ENCODE measurements around the gene ARHGAP8. TPM values are rescaled to one million over a fixed set of nuclear protein-coding genes. Genes with fewer than 3 reads are reported as not detected.
A peak's percentile ranks its signal among the peaks of the same experiment; 100 is the strongest.

ARHGAP8 gene
- total and polyA plus RNA-seq, 10 of the 15 experiments (the other 5 are each of a cell fraction or from before 2014, with no cell fraction given) = 0.33 TPM; not detected in 9

DNA sequence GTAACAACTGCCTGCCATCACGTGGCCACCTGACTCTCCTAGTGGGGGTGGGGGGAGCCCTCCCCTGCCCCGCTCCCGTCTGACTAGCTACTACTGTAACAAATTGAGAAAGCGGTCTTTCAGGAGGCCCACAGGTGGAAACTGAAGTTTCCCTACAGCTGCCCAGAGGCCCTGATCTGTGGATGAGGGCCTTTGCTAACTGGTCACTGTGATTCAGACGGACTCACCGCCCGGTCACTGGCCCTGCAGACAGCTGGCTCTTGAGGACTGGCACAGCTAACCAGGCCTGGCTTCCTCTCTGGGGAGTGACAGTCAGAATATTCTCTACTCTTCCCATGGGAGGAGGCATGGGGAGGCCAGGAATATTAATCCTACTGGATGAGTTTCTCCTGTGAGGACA, 116.8 kb downstream of the ARHGAP8 start (continued):
- TF ChIP-seq SIN3A (IDR thresholded peaks at IDR 0.05; ENCODE audit: low read depth, low read length) (no peak), NRF1 (conservative IDR thresholded peaks at IDR 0.05; ENCODE audit: low read depth, low read length) (no peak), CREB1 (IDR thresholded peaks at IDR 0.05; ENCODE audit: low read depth) (no peak), LARP7 (IDR thresholded peaks at IDR 0.05) (no peak)
- TF ChIP-seq, protein P1, sequence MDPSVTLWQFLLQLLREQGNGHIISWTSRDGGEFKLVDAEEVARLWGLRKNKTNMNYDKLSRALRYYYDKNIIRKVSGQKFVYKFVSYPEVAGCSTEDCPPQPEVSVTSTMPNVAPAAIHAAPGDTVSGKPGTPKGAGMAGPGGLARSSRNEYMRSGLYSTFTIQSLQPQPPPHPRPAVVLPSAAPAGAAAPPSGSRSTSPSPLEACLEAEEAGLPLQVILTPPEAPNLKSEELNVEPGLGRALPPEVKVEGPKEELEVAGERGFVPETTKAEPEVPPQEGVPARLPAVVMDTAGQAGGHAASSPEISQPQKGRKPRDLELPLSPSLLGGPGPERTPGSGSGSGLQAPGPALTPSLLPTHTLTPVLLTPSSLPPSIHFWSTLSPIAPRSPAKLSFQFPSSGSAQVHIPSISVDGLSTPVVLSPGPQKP (IDR thresholded peaks at IDR 0.05; ENCODE audit: low read depth, low read length) = no peak

DNA sequence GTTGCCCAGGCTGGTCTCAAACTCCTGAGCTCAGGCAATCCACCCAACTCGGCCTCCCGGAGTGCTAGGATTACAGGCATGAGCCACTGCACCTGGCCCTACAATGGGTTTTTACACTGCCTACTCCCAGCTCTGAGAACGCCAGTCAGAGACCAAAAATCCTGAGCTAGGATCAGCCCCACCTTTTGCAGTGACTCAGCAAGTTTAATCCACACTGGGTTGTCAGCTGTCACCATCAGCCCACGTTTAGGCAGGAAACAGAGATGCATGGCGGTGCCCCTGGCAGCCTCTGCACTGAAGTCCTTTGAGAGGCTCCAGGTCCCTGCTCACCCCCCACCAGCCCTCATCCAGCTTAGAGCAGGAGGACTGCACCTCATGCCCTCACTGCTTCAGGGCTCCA, 117.6 kb downstream of the ARHGAP8 start:
- in situ Hi-C loops (cut with MboI) = no loop called here
- CTCF ChIA-PET = no interaction called here
- BruUV-seq (replicated peaks) = no TSS peak
- Histone ChIP-seq H4K20me1 (ENCODE audit: control insufficient read depth, insufficient read depth) (no peaks in the 10 kb centered on the region), H3K9me3 (replicated peaks; ENCODE audit: control insufficient read depth, insufficient read depth, low read length) (no peaks in the 10 kb centered on the region; the same call in 2 of the 3 replicates), H3K4me3 (no peak overlapping the region), H3K9ac (ENCODE audit: control insufficient read depth, insufficient read depth, low read length) (no peak overlapping the region), H3K27me3 (replicated peaks in 1 of 2; ENCODE audit: control insufficient read depth in 2 of 2, insufficient read depth in 2 of 2, low read length in 1 of 2) (no peaks in the 10 kb centered on the region), H3K4me1 (ENCODE audit: control insufficient read depth, insufficient read depth, low read length) (no peaks in the 10 kb centered on the region), H3K27ac (ENCODE audit: control insufficient read depth, insufficient read depth) (no peak overlapping the region), H3K4me2 (ENCODE audit: control insufficient read depth, insufficient read depth) (no peak overlapping the region), H2AFZ (ENCODE audit: control insufficient read depth, low read depth, low read length) (no peak overlapping the region), H3K36me3 (ENCODE audit: control insufficient read depth in 2 of 2, insufficient read depth in 2 of 2, low read length in 1 of 2) (no peaks in the 10 kb centered on the region), H3K79me2 (ENCODE audit: control insufficient read depth, insufficient read depth, low read length) (no peaks in the 10 kb centered on the region)
- SMC1A ChIA-PET (ENCODE audit: uncharacterized antibody, unreplicated experiment) = no interaction called here
- WGBS (ENCODE audit: insufficient coverage, insufficient replicate concordance, low lambda C conversion rate, missing lambda C conversion rate) = 9% methylated on average over 5 of the region's 5 CpGs
- no peak for DNase-seq (ENCODE audit: low read depth, low spot score)
- no peak for ATAC-seq
- no peak for FAIRE-seq
- POLR2A ChIA-PET = no interaction called here
- TF ChIP-seq IKZF2 (IDR thresholded peaks at IDR 0.05) = no peak
- 0 out of 2 replicates have a peak, but pooled peaks have one; percentile 26 for TF ChIP-seq BACH1 (IDR thresholded peaks at IDR 0.05; ENCODE audit: borderline replicate concordance)
- intact Hi-C loops (cut with micrococcal nuclease; ENCODE audit: unreplicated experiment) = no loop called here
- RAD21 ChIA-PET (ENCODE audit: unreplicated experiment) = no interaction called here

All from GM12878 (cell line).